Lower leg skin (tissue), 3 donors: Measurements from ENCODE around the gene PACS2.

Experiments
- POLR2A ChIP-seq, 2 donors: fragments of 450-650 bp; IDR thresholded peaks; one replicate each; pipeline ENCODE4 v1.6.1; 2016 to 2017; ENCODE audit warnings: antibody characterized with exemption in 2 of 2, mild to moderate bottlenecking in 1 of 2, moderate library complexity in 1 of 2
- TF ChIP-seq, protein P1 (sequence below), 3 donors: fragments of 450-650 bp; IDR thresholded peaks; one replicate each; pipeline ENCODE4 v1.5.1; 2016; ENCODE audit warnings: antibody characterized with exemption in 3 of 3, mild to moderate bottlenecking in 3 of 3, moderate library complexity in 2 of 3

GRCh38 chr14:105294142-105294597 is 20.4 kb upstream of the PACS2 start:
- TF ChIP-seq, protein P1, sequence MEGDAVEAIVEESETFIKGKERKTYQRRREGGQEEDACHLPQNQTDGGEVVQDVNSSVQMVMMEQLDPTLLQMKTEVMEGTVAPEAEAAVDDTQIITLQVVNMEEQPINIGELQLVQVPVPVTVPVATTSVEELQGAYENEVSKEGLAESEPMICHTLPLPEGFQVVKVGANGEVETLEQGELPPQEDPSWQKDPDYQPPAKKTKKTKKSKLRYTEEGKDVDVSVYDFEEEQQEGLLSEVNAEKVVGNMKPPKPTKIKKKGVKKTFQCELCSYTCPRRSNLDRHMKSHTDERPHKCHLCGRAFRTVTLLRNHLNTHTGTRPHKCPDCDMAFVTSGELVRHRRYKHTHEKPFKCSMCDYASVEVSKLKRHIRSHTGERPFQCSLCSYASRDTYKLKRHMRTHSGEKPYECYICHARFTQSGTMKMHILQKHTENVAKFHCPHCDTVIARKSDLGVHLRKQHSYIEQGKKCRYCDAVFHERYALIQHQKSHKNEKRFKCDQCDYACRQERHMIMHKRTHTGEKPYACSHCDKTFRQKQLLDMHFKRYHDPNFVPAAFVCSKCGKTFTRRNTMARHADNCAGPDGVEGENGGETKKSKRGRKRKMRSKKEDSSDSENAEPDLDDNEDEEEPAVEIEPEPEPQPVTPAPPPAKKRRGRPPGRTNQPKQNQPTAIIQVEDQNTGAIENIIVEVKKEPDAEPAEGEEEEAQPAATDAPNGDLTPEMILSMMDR (IDR thresholded peaks at IDR 0.05), result no peak
- TF ChIP-seq POLR2A (IDR thresholded peaks at IDR 0.05), result no peak
